ENCODE results near the gene LMO7. TPM values are rescaled to one million over a fixed set of nuclear protein-coding genes. Genes with fewer than 3 reads are reported as not detected.

LMO7 gene
- total RNA-seq, 4 donors from 2014 or later = 87.0 to 293 (median 187) TPM

- Histone ChIP-seq H3K9me3 (no peaks in the 10 kb centered on the region), H3K4me1 (peaks cover 0 to 8% (median 5%) of the 10 kb centered on the region in 3 donors), H3K27ac (no peak overlapping the region), H3K36me3 (no peaks in the 10 kb centered on the region), H3K27me3 (no peaks in the 10 kb centered on the region), H3K4me3 (no peak overlapping the region)
- no peak for DNase-seq
- 94 to 98% methylated on average over 3 of the region's 3 CpGs for WGBS, 2 donors
- intact Hi-C loops (cut with DNase I) = no loop called here
- TF ChIP-seq POLR2A (IDR thresholded peaks at IDR 0.05) = no peak
- no peak for TF ChIP-seq CTCF (IDR thresholded peaks at IDR 0.05)
Observed at GRCh38 chr13:75754936-75755335, 118.8 kb downstream of the LMO7 start.

GRCh38 chr13:75757336-75757735 lies 121.2 kb downstream of the LMO7 start:
- H3K27ac ChIP-seq = no peak overlapping the region
- intact Hi-C loops (cut with DNase I) = no loop called here
- H3K36me3 ChIP-seq = no peaks in the 10 kb centered on the region
- TF ChIP-seq CTCF (IDR thresholded peaks at IDR 0.05) (no peak), POLR2A (IDR thresholded peaks at IDR 0.05) (no peak)
- no peaks in the 10 kb centered on the region for H3K9me3 ChIP-seq
- no peak overlapping the region for H3K4me3 ChIP-seq
- H3K27me3 ChIP-seq = no peaks in the 10 kb centered on the region
- no peak for DNase-seq
- H3K4me1 ChIP-seq = peaks cover 0 to 8% (median 5%) of the 10 kb centered on the region in 3 donors

GRCh38 chr13:75759531-75759930 lies 123.4 kb downstream of the LMO7 start:
- H3K9me3 ChIP-seq = no peaks in the 10 kb centered on the region
- WGBS, 2 donors = 90 to 93% methylated on average over 6 to 7 of the region's 7 CpGs
- TF ChIP-seq POLR2A (IDR thresholded peaks at IDR 0.05) = no peak
- TF ChIP-seq CTCF (IDR thresholded peaks at IDR 0.05) = no peak
- H3K27me3 ChIP-seq = no peaks in the 10 kb centered on the region
- intact Hi-C loops (cut with DNase I) = no loop called here
- peak overlapping the region in 1 of 4 donors; percentile 42 for H3K4me3 ChIP-seq
- H3K27ac ChIP-seq = peak overlapping the region; percentile 17 to 91 (median 86)
- no peak for DNase-seq
- H3K4me1 ChIP-seq = peaks cover 5 to 26% (median 6%) of the 10 kb centered on the region in 3 donors
- H3K36me3 ChIP-seq = no peaks in the 10 kb centered on the region

DNA sequence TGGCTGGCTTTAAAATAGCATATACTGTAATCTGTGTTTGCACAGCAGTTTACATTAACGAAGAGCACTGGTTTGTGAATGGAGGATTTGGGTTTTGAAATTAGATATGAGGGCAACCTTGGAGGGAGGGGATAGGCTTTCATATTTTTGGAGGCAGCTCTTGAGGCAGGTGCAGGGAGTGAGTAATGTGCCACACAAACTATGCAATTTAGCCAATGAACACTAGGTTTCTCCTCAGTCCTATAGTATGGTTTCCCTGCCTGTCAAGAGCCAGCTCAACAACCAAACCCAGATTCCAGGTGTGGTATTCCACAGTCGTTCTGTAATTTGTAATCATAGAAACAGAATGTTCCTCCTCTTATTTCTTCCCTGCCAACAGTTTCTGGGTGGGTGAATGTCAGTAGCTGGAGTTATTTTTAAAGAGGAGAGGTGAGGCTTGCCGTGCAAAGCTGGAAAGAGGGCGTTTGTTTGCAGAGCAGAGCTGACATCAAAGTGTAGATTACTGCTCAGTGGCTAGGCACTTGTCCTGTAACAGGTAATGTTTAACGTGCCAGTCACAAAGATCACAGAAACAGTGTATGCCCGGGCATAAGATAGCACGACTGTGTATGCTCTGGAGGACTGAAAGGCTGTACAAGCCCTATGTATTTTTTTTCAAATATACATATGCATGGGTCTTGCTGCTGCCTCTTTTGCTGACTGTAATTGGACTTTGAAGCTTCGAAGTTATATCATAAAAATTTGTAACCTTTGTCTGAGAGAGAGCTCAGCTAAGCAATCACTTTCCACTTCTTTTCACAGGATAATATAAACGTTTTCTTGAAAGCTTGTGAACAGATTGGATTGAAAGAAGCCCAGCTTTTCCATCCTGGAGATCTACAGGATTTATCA lies 124.2 kb downstream of the LMO7 start:
- Histone ChIP-seq H3K27me3 (no peaks in the 10 kb centered on the region), H3K4me1 (peaks cover 5 to 32% (median 6%) of the 10 kb centered on the region in 3 donors), H3K36me3 (no peaks in the 10 kb centered on the region), H3K27ac (peak overlapping the region; percentile 72 to 91 (median 86)), H3K9me3 (no peaks in the 10 kb centered on the region), H3K4me3 (peak overlapping the region; percentile 22 to 58 (median 43))
- intact Hi-C loops (cut with DNase I) = no loop called here
- DNase-seq = no peak
- 14 to 15% methylated on average over 9 of the region's 9 CpGs for WGBS, 2 donors
- TF ChIP-seq CTCF (IDR thresholded peaks at IDR 0.05) = peak in 5 of 6 experiments; percentile 13 to 61 (median 33)
- peak in 3 of 4 donors; percentile 21 to 68 (median 56) for TF ChIP-seq POLR2A (IDR thresholded peaks at IDR 0.05)

GRCh38 chr13:75761369-75761768 lies 125.2 kb downstream of the LMO7 start:
- TF ChIP-seq CTCF (IDR thresholded peaks at IDR 0.05) (no peak), POLR2A (IDR thresholded peaks at IDR 0.05) (no peak)
- intact Hi-C loops (cut with DNase I) = no loop called here

More at GRCh38 chr13:75761369-75761768, 125.2 kb downstream of the LMO7 start:
- peak overlapping the region; percentile 22 to 58 (median 43) for H3K4me3 ChIP-seq
- peaks cover 5 to 38% (median 6%) of the 10 kb centered on the region in 3 donors for H3K4me1 ChIP-seq
- DNase-seq = no peak
- H3K9me3 ChIP-seq = no peaks in the 10 kb centered on the region
- H3K36me3 ChIP-seq = no peaks in the 10 kb centered on the region
- H3K27ac ChIP-seq = peak overlapping the region; percentile 52 to 91 (median 86)
- H3K27me3 ChIP-seq = no peaks in the 10 kb centered on the region
- 5 to 20% methylated on average over 3 of the region's 3 CpGs for WGBS, 2 donors
